ENCODE results near the gene DNAJB2. TPM values are rescaled to one million over a fixed set of nuclear protein-coding genes. Genes with fewer than 3 reads are reported as not detected.

The DNAJB2 gene
- 55.4 and 57.3 TPM in 2 replicates for polyA plus RNA-seq (2013)

- Histone ChIP-seq H3K27me3 (ENCODE audit: insufficient read depth, low read length) (no peaks in the 10 kb centered on the region), H2AK5ac (ENCODE audit: low read length) (peak within 1 kb of the TSS; percentile 71), H2AFZ (ENCODE audit: insufficient read depth, low read length, poor library complexity) (peak within 1 kb of the TSS; percentile 58), H3K14ac (ENCODE audit: low read length) (peak within 1 kb of the TSS; percentile 91), H3K79me2 (ENCODE audit: control insufficient read depth, insufficient read depth, low read length, poor library complexity) (peaks cover 6% of the 10 kb centered on the region), H3K4me2 (ENCODE audit: low read length) (peak within 1 kb of the TSS; percentile 58), H2BK12ac (ENCODE audit: low read length) (peak within 1 kb of the TSS; percentile 42), H3K4me3 (ENCODE audit: low read depth, low read length) (peak within 1 kb of the TSS; percentile 72), H3K9me3 (ENCODE audit: insufficient read depth, low read depth, low read length) (no peaks in the 10 kb centered on the region), H3K4ac (ENCODE audit: low read depth, low read length) (peak within 1 kb of the TSS; percentile 11), H2BK120ac (ENCODE audit: insufficient read depth, low read length, poor library complexity) (peak within 1 kb of the TSS; percentile 96), H4K8ac (ENCODE audit: low read depth, low read length) (peak within 1 kb of the TSS; percentile 76), H3K4me1 (ENCODE audit: control insufficient read depth in 1 of 2, insufficient read depth in 2 of 2, low read length in 2 of 2) (peaks cover 17 to 19% of the 10 kb centered on the region in 2 experiments), H3K27ac (ENCODE audit: low read depth, low read length) (peak within 1 kb of the TSS; percentile 92), H3K23ac (ENCODE audit: low read length) (no peak within 1 kb of the TSS), H3K79me1 (ENCODE audit: low read length) (peaks cover 20% of the 10 kb centered on the region), H4K12ac (ENCODE audit: low read depth, low read length) (peak within 1 kb of the TSS; percentile 91), H2BK5ac (ENCODE audit: low read depth, low read length, poor library complexity) (peak within 1 kb of the TSS; percentile 89), H3K36me3 (ENCODE audit: control insufficient read depth in 1 of 2, insufficient read depth in 2 of 2, low read length in 2 of 2) (peaks cover 31% of the 10 kb centered on the region in 2 experiments), H3K18ac (ENCODE audit: low read length) (peak within 1 kb of the TSS; percentile 91), H4K91ac (ENCODE audit: low read depth, low read length) (peak within 1 kb of the TSS; percentile 96), H3K9ac (ENCODE audit: low read length) (peak within 1 kb of the TSS; percentile 11)
- peak; percentile 99 for DNase-seq
- whole genome bisulfite sequencing (ENCODE audit: extremely low coverage, insufficient coverage, insufficient read length) = no CpG with 5 or more reads among the region's 65 CpGs
Measured at GRCh38 chr2:219279151-219279915, at the start of gene DNAJB2. Gene DNAJB2 (plus strand): TSS chr2:219279366. CDS start chr2:219279834, 468 bp downstream.

DNA sequence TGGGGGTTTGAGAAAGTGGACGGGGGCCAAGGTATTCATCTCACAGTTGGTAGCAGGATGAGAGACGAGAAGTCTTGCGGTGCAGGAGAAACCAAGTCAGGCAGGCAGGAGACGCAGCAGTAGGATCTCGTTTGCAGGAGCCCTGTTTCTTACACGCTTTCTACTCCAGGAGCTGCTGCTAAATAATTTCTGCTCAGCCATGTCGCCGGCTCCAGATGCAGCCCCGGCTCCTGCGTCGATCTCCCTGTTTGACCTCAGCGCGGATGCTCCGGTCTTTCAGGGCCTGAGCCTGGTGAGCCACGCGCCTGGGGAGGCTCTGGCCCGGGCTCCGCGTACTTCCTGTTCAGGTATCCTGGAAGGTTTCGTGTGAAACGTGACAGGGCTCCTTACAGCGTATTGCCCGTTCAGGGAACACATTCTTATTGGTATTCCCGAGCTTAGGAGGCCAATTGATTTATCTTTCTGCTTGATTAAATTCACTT is 49.1 kb upstream of the DNAJB2 start:
- Histone ChIP-seq H2AK5ac (ENCODE audit: low read length) (peak overlapping the region; percentile 50), H4K12ac (ENCODE audit: low read depth, low read length) (peak overlapping the region; percentile 9), H2BK12ac (ENCODE audit: low read length) (peak overlapping the region; percentile 14), H3K4me1 (ENCODE audit: control insufficient read depth in 1 of 2, insufficient read depth in 2 of 2, low read length in 2 of 2) (peaks cover 5 to 12% of the 10 kb centered on the region in 2 experiments), H2BK120ac (ENCODE audit: insufficient read depth, low read length, poor library complexity) (peak overlapping the region; percentile 17), H2BK5ac (ENCODE audit: low read depth, low read length, poor library complexity) (peak overlapping the region; percentile 41), H3K79me1 (ENCODE audit: low read length) (peaks cover 9% of the 10 kb centered on the region), H3K9ac (ENCODE audit: low read length) (peak overlapping the region; percentile 86), H4K91ac (ENCODE audit: low read depth, low read length) (peak overlapping the region; percentile 8), H3K4me3 (ENCODE audit: low read depth, low read length) (peak overlapping the region; percentile 77), H3K79me2 (ENCODE audit: control insufficient read depth, insufficient read depth, low read length, poor library complexity) (peaks cover 11% of the 10 kb centered on the region), H3K23ac (ENCODE audit: low read length) (no peak overlapping the region), H3K4me2 (ENCODE audit: low read length) (peak overlapping the region; percentile 82), H3K36me3 (ENCODE audit: control insufficient read depth in 1 of 2, insufficient read depth in 2 of 2, low read length in 2 of 2) (peaks cover 29 to 42% of the 10 kb centered on the region in 2 experiments), H3K14ac (ENCODE audit: low read length) (peak overlapping the region; percentile 77), H3K4ac (ENCODE audit: low read depth, low read length) (peak overlapping the region; percentile 7), H4K8ac (ENCODE audit: low read depth, low read length) (peak overlapping the region; percentile 59), H3K9me3 (ENCODE audit: insufficient read depth, low read depth, low read length) (peaks cover 2% of the 10 kb centered on the region), H3K27ac (ENCODE audit: low read depth, low read length) (peak overlapping the region; percentile 77), H3K18ac (ENCODE audit: low read length) (peak overlapping the region; percentile 54), H3K27me3 (ENCODE audit: insufficient read depth, low read length) (no peaks in the 10 kb centered on the region), H2AFZ (ENCODE audit: insufficient read depth, low read length, poor library complexity) (peak overlapping the region; percentile 4)
- no CpG with 5 or more reads among the region's 24 CpGs for WGBS (ENCODE audit: extremely low coverage, insufficient coverage, insufficient read length)
- peak; percentile 51 to 73 for DNase-seq

DNA sequence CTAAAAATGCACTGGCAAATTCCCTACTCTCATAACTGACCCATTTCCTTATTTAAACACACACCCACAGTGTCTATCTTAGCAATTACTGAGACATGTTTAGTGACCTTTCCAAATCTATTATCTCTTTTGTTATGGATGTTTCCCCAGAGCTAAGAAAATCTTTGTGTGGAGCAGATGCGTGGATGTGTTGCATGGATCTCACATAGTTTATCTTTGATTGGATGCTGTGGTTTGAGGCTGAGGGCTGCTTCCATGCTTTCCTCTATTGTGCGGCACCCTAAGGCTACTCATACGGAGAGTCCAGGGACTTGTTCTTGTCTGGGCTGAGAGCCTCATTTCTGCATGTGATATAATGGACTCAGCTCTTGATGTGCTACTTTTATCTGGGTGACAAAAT is 44.8 kb upstream of the DNAJB2 start:
- no peak overlapping the region for H2BK5ac ChIP-seq (ENCODE audit: low read depth, low read length, poor library complexity)
- WGBS (ENCODE audit: extremely low coverage, insufficient coverage, insufficient read length) = no CpG with 5 or more reads among the region's 3 CpGs
- H3K4me2 ChIP-seq (ENCODE audit: low read length) = no peak overlapping the region
- no peak overlapping the region for H2BK120ac ChIP-seq (ENCODE audit: insufficient read depth, low read length, poor library complexity)
- no peak overlapping the region for H2AFZ ChIP-seq (ENCODE audit: insufficient read depth, low read length, poor library complexity)
- H4K12ac ChIP-seq (ENCODE audit: low read depth, low read length) = no peak overlapping the region
- H3K9ac ChIP-seq (ENCODE audit: low read length) = no peak overlapping the region
- H3K4me1 ChIP-seq (ENCODE audit: control insufficient read depth in 1 of 2, insufficient read depth in 2 of 2, low read length in 2 of 2) = no peaks in the 10 kb centered on the region
- H3K79me2 ChIP-seq (ENCODE audit: control insufficient read depth, insufficient read depth, low read length, poor library complexity) = peaks cover 2% of the 10 kb centered on the region
- no peak overlapping the region for H2BK12ac ChIP-seq (ENCODE audit: low read length)
- no peak overlapping the region for H2AK5ac ChIP-seq (ENCODE audit: low read length)
- H4K8ac ChIP-seq (ENCODE audit: low read depth, low read length) = no peak overlapping the region
- H3K4ac ChIP-seq (ENCODE audit: low read depth, low read length) = no peak overlapping the region
- peaks cover 2% of the 10 kb centered on the region for H3K9me3 ChIP-seq (ENCODE audit: insufficient read depth, low read depth, low read length)
- H3K27ac ChIP-seq (ENCODE audit: low read depth, low read length) = no peak overlapping the region
- no peak overlapping the region for H3K18ac ChIP-seq (ENCODE audit: low read length)
- H3K79me1 ChIP-seq (ENCODE audit: low read length) = peaks cover 3% of the 10 kb centered on the region
- no peak overlapping the region for H3K4me3 ChIP-seq (ENCODE audit: low read depth, low read length)
- H3K27me3 ChIP-seq (ENCODE audit: insufficient read depth, low read length) = no peaks in the 10 kb centered on the region
- no peak overlapping the region for H3K14ac ChIP-seq (ENCODE audit: low read length)
- no peak for DNase-seq
- H3K23ac ChIP-seq (ENCODE audit: low read length) = no peak overlapping the region
- peaks cover 35 to 63% of the 10 kb centered on the region in 2 experiments for H3K36me3 ChIP-seq (ENCODE audit: control insufficient read depth in 1 of 2, insufficient read depth in 2 of 2, low read length in 2 of 2)
- H4K91ac ChIP-seq (ENCODE audit: low read depth, low read length) = no peak overlapping the region

- DNase-seq = peak in 1 of 2 donors; percentile 14
- no peak overlapping the region for H2AFZ ChIP-seq (ENCODE audit: insufficient read depth, low read length, poor library complexity)
- peaks cover 4% of the 10 kb centered on the region for H3K79me2 ChIP-seq (ENCODE audit: control insufficient read depth, insufficient read depth, low read length, poor library complexity)
- peaks cover 8 to 11% of the 10 kb centered on the region in 2 experiments for H3K36me3 ChIP-seq (ENCODE audit: control insufficient read depth in 1 of 2, insufficient read depth in 2 of 2, low read length in 2 of 2)
- no peak overlapping the region for H3K23ac ChIP-seq (ENCODE audit: low read length)
- H4K8ac ChIP-seq (ENCODE audit: low read depth, low read length) = no peak overlapping the region
- H4K91ac ChIP-seq (ENCODE audit: low read depth, low read length) = no peak overlapping the region
- no peak overlapping the region for H3K18ac ChIP-seq (ENCODE audit: low read length)
- no peak overlapping the region for H2AK5ac ChIP-seq (ENCODE audit: low read length)
- no peak overlapping the region for H2BK12ac ChIP-seq (ENCODE audit: low read length)
- no CpG with 5 or more reads among the region's 28 CpGs for WGBS (ENCODE audit: extremely low coverage, insufficient coverage, insufficient read length)
- no peak overlapping the region for H3K27ac ChIP-seq (ENCODE audit: low read depth, low read length)
- H3K79me1 ChIP-seq (ENCODE audit: low read length) = peaks cover 9% of the 10 kb centered on the region
- peaks cover 4 to 7% of the 10 kb centered on the region in 2 experiments for H3K4me1 ChIP-seq (ENCODE audit: control insufficient read depth in 1 of 2, insufficient read depth in 2 of 2, low read length in 2 of 2)
- no peak overlapping the region for H3K9ac ChIP-seq (ENCODE audit: low read length)
- H3K27me3 ChIP-seq (ENCODE audit: insufficient read depth, low read length) = no peaks in the 10 kb centered on the region
- H3K4me3 ChIP-seq (ENCODE audit: low read depth, low read length) = no peak overlapping the region
- no peak overlapping the region for H2BK120ac ChIP-seq (ENCODE audit: insufficient read depth, low read length, poor library complexity)
- no peaks in the 10 kb centered on the region for H3K9me3 ChIP-seq (ENCODE audit: insufficient read depth, low read depth, low read length)
- H4K12ac ChIP-seq (ENCODE audit: low read depth, low read length) = no peak overlapping the region
- H2BK5ac ChIP-seq (ENCODE audit: low read depth, low read length, poor library complexity) = no peak overlapping the region
- no peak overlapping the region for H3K4ac ChIP-seq (ENCODE audit: low read depth, low read length)
- no peak overlapping the region for H3K14ac ChIP-seq (ENCODE audit: low read length)
- H3K4me2 ChIP-seq (ENCODE audit: low read length) = no peak overlapping the region
Measured at GRCh38 chr2:219243291-219243761, 35.8 kb upstream of the DNAJB2 start.
